HG02870 (cell line): ENCODE results near the gene OR52R1.
"Not testable (repeated sequence)": the region's sequence is repeated elsewhere in the genome, so short reads cannot be mapped to it uniquely, and the experiment has no call there.

ENCODE experiments used
- ATAC-seq: cut with Tn5 transposase; IDR thresholded peaks from one replicate; pipeline ENCODE4 v1.9.1; 2021; ENCODE audit warnings: mild to moderate bottlenecking, moderate library complexity; ENCODE audit not compliant: unreplicated experiment

The OR52R1 gene

DNA sequence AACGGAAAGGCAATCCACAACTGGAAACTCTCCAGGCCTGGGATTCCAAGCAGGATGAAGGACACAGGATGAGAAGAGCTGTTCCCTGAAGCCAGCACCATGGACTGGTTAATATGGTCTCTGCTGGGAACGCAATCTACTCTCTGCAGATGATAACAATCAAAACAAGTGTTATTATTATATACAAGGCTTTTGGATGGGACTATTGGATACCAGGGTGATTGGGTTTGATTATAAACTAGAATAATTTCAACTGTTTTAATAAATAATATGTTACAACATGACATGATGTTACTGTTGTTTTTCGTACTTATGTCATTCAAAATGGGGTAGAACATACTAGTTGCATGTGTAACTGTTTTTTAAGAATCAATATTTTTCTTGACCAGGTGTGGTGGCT, at the start of gene OR52R1:
Gene OR52R1 (minus strand): TSS at position 101 of the 400 bp plus-strand sequence. CDS start 0 bp downstream, at position 101.
- no peak for ATAC-seq

DNA sequence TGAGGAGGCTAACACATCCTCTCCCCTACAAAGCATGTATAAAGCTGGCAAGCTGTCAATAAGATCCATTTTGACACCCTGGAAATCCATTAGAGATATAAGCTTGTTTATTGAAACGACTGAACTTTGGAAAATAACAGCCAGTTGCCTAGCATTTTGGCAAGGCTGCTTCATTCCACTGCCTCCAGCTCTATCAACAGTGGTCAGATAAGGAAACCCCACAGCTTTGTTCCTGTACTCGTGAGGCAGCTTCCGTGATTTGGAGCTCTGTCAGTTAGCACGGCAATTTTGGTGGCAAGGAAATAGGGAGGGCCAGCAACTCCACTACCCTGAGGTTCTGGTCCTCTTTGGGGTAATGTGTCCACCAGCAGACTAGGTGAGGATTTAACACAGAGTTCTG, 46.9 kb upstream of the OR52R1 start:
- ATAC-seq = no peak

DNA sequence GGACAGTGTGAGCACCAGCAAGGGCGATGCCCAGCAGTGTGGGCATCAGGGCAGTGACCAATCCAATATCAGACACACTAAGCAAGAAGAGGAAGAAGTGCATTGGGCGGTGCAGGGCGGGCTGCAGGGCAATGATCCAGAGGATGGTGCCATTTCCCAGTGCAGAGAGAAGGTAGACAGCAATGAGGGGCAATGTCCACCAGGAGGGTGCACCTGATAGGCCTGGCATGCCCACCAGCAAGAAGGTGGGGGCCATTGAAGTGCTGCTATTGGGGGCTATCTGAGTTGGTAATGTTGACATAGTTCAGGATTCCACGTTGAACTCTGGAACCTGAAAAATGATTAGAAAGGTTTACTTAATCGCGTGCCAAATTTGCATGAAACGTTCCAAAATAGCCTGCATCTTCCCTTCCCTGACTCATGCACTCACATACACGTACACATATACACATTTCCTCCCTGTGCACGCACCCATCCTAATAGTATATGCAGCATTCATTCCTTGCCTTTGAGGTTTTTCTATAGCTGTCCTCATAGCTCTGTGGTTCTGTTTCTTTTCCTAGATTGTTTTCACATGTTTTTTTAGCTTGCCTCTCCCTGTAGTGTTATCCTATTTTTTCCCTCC, 44.8 kb upstream of the OR52R1 start, which contains the start of gene OR51S1:
Gene OR51S1 (minus strand): TSS at position 301 of the 625 bp plus-strand sequence. CDS start 0 bp downstream, at position 301.
- no peak for ATAC-seq

DNA sequence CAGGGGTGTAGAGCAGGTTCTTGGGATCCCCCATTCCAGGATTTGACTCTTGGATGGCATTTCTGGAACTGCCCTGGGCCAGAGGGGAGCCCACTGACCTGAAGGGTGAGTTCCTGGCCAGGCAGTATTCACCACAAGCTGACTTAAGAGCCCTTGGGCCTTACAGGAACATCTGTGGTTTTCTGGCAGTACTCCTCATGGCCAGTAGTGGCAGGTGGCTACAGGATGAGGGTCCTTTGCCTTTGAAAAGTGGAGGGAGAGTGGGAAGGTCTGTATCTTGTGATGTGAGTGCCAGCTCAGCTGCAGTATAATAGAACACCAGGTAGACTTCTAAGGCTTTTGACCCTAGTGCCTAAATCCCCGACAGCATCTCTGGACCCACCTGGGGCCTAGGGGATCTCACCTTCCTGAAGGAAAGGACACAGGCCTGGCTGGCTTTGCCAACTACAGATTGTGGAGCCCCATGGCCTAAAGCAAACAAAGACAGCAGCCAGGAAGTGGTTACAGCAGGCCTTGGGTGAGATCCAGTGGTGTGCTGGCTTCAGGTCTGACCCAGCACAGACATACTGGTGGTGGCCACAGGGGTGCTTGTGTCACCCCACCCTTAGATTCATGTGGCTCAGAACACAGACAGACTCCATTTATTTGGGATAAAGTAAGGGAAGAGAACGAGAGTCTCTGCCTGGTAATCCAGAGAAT, 35.8 kb upstream of the OR52R1 start:
- ATAC-seq = no peak

DNA sequence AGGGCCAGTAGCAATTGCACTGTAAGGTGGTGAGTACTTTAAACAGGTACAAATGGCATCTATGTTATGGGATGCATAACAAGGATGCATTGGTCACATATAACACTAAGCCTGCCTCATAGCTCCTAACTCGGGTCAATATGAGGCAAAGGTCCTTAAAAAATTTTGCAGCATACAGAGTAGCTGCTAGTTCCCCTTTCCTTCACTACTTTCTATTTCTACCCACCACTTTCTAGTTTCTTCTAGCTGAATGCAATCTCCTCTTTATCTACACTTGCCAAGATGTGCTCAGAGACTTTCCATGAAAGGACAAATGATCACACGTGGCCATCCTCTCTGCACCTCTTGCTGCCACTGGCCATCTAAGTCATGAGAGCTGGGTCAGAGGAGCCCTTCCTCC, 26.7 kb upstream of the OR52R1 start:
- ATAC-seq = no peak

DNA sequence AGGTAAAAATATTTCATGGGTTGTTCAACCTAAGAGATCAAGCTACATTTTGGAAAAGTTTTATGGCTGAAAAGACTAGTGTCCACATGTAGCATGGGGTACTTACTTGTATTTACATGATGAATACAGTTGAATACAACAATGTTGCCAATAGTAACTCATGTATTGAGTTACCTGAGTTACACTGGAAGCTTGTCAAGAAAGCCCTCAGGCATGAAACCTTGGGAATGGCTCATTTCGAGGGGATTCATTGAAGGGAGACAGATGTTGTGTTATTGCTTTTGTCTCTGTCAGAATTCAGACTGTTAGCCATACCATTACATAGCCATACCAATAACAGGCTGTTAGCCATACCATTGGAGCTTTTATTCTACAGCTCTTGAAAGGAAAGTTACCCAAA, 26.2 kb upstream of the OR52R1 start:
- no peak for ATAC-seq

DNA sequence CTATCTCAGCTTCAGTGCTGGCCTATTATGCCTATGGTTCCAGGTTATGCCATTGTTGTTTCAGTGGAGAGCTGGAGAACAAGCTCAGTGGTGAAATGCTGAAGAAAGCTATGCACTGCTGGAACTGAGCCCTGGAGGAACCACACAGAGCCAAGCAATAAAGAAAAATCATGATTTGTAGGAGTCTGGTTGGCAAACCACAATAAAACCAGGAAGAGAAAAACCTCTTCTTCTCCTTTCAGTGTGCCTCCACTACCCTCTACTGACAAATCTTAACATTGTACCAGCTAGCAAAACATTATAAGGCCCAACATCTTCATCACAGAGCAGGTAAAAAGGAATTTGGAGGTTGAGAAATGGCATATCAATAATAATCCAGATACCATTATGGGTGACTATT, 22.2 kb upstream of the OR52R1 start:
- ATAC-seq = no peak

DNA sequence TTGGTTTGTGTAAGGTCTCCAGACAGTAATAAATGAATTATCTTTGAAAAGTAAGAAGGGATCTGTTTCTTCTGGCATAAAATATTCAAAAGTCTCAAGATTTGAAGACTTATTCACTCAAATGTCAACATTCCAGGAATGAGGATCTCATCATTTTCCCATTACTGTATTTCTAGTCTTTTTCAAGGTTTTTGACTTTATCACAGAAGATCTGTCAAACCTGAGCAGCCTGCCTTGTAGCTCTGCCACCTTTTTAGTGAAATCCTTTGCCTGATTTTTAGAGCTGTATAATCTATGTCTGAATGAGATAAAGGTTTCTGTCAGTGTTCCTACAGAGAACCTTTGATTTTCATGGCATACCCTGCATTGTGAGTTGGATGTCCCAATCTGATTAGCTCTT, 21.0 kb upstream of the OR52R1 start:
- ATAC-seq = no peak

DNA sequence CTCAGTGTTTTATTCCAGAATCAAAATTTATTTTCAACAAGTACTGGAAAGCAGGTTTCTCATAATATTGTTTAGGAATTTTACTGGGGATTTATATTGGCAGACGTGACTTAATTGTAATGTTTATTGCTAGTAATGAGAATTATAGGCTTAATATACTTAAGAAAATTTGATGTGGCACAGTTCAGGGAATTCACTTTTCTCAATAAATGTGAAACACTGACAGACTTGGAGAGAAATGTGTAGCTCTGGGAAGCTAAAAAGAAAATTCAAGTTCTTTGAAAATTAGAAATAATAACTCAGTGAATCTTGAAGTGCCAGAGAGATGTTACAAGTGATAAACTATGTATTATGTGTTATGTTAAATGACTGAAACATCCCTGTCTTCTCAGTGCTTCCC, 16.8 kb upstream of the OR52R1 start, which contains the start of gene OR51F2:
Gene OR51F2 (plus strand): TSS at position 301 of the 400 bp plus-strand sequence. CDS start 101 bp downstream, outside the sequence.
- no peak for ATAC-seq

DNA sequence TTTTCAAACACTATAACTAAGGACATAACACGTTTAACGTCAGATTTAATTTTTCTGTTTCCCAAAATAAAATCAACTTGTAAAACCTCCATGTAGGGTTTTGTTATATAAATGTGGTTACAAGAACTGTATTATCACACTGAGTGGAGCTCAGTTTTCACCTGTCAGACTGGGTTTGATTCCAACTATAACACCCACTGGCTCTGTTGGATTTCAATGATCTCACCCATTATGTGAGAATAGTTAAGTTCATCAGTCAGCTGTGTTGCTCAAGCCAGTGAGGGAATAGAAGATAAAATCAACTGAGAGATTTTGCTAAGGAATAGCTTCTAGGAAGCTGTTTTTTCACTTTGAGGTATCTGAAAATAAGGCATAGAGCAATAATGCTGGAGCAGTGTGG, 5.1 kb upstream of the OR52R1 start:
- ATAC-seq = no peak

DNA sequence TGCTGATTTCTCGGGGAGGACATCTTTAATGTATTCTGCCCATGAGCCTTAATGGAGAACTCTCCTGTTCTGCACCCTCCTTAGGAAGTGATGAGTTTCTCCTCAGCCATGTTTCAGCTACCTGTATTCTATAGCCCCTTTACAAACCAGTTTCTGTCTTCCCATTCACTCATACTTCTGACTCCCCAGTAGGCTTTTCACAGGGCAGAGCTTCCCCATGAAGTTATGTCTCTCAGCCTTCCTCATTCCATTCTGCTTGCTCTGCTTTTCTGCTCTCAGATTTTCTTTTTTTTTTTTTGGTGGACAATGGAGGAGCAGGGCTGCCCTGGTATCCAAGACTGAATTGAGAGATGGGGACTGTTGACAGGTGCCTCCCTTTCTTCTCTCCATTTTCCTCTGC, 4.3 kb upstream of the OR52R1 start:
- no peak for ATAC-seq

DNA sequence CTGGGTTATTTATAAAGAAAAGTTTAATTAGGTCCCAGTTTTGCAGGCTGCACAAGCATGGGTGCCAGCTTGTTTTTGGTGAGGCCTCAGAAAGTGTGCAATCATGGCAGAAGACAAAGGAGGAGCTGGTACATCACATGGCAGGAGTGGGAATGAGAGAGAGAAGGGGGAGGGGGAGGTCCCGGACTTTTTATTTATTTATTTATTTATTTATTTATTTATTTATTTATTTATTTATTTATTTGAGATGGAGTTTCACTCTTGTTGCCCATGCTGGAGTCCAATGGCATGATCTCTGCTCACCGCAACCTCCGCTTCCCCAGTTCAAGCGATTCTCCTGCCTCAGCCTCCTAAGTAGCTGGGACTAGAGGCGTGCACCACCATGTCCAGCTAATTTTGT, 2.9 kb downstream of the OR52R1 start:
- ATAC-seq = not testable (repeated sequence)

DNA sequence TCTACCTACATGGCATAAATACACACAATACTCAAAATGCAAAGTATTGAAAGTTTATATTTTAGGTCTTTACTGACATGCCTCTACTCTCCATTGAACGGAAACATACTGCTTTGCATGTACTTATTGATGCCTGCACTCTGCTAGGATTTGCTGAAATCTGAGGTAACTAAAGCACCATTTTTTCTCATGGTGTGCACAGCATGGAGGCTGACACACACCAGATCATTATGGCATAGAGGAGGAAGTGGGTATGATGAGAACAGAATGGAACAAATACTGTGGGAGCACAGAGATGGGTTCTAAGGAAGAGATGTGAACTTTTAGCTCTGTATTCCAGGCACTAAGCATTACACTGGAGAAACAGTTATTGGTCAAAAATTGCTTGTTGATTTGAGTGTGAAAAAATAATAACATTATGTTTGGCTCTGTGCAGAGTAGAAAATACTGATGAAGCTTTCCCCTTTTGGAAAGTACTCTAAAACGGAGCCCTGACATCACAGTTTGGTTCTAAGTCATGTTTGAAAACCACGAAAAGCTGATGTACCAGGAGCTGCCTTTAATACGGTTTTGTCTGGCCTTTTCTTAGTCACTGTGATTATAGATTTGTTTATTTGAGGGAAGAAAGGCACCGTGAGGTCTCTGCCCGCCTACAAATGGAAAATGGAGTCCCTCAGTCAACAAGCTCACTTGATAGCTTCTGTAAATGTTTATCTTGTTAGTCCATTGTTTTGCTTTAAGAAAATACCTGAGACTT, 5.6 kb downstream of the OR52R1 start:
- no peak for ATAC-seq

DNA sequence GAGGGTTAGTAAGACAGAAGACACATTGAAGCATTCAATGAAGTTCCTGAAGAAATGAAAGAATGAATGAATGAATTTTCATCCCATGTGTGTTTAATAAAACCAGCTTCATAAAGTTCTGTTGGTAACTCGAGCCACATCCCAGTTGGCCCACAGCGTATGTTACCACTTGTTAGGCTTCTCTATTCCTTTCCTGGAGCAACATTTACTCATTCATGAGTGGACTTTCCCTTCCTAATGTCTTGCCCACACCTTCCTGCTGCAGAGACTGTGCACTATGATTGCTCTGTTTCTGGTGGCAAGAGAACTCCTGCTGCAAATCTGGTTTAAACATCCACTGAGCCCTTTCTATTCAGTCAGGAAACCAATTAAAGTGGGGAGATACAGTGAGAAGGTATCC, 7.0 kb downstream of the OR52R1 start:
- no peak for ATAC-seq

DNA sequence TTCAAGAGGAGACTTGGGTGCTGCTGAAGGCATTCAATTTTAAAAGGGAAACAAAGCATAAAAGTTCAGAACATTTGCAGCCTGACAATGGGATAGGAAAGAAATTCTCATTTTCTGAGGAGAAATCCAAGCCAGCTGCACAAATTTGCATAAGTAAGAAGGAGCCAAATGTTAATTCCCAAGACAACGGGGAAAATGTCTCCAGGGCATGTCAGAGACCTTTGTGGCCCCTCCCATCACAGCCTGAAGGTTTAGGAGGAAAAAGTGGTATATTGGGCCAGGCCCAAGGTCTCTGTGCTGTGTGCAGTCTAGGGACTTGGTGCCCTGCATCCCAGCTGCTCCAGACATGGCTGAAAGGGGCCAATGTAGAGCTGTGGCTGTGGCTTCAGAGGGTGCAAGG, 21.7 kb downstream of the OR52R1 start:
- ATAC-seq = no peak

DNA sequence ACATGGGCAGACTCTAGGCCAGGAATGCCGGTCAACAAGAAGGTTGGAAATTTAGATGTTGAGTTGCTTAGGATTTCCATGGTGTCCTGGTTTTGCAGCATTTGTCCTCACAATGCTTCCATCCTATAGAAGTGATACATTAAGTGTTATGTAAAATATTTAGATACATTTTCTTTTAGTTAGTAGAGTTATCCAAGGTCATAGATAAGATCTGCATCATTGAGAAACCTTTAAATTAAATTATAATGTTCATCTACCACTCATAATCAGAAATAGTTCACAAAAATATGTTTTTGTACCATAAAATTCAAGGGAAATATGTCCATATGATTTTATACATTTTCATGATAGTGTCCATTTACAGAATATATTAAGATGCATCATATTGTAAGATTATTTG, 34.3 kb downstream of the OR52R1 start, which contains the start of gene OR51F1:
Gene OR51F1 (minus strand): TSS at position 101 of the 400 bp plus-strand sequence. CDS start 0 bp downstream, at position 101.
- no peak for ATAC-seq

DNA sequence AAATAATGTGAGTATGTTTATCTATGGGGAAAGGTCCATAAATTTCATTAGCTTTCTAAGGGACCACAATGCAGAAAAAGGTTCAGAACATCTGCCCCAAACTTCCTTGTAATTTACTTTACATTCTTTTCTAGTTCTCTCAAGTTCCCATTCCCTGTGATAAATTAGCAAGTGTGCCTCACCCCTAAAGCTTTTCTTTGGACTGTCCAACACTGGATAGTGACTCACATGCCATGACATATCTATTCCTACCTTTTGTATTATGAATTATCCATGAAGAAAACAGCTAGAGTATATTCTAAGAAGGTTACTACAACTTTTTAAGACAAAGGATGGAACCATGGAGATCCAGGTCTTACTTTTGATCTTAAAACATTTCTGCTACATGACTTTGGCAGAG, 36.1 kb downstream of the OR52R1 start:
- ATAC-seq = no peak

DNA sequence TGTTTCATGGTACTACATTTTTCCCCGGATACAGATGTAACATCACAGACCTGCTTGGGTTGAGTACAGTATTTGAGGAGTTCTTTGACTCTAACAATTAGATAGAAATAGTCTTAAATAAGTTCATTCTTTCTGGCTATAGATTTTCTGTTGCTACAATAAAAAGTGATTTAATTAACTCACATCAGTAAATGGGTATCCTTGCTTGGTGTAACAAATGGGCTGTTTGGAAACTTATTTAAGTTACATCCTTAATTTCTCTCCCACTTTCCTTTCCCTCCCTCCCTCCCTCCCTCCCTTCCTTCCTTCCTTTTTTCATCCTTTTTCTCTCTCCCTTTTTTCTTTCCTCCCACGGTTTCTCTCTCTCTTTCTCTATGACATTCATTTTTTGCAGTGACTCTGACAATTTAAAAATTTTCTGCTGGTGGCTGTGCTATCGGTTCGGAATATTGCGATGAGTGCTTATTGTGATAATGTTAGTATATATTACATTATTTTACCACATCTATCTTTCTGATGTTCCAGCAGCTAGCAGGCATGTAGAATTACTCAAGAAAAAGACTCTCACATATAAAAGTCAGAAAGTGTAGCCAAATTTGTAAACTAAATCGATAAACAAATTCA, 37.6 kb downstream of the OR52R1 start:
- no peak for ATAC-seq

DNA sequence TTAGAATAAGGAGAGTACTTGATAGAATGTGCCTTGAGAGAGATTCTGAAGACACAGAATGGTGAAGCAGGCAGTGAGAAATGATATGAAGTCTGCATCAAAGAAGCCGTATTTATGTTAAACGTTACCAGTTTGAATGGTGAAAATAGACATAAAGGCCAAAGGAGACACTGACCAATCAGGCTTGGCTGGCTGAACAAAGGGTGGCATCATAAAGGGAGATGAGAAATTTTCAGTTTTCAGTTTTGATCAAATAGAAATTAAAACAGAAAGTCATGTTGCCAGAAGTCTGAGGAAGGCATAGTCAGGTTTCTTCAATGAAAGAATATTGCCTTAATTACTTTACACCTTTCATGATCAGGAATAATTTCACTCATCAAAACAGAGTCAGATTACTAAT, 41.1 kb downstream of the OR52R1 start:
- ATAC-seq = no peak
